GM21423 (cell line): ENCODE measurements around the gene SH3RF1.

Source experiments
- ATAC-seq: cut with Tn5 transposase; IDR thresholded peaks from one replicate; pipeline ENCODE4 v1.9.1; 2021; ENCODE audit warnings: mild to moderate bottlenecking, moderate library complexity; ENCODE audit not compliant: unreplicated experiment

SH3RF1 gene

DNA sequence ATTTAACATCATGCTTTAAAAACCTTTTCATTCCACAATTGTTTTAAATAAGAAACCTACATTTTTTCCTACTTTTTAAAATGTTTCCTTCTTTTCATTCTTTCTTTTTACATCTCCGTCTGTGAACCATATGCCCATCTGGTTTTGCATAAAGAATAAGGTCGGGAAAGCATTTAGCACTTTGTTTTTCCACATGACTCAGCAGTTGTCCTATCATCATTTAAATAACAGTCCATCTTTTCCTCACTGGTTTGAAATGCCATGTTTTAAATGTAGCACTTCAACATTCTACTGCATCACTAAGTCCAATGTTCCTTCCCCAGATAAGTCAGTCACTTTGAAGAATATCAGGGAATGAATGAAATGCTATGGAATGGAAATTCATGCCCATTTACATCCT lies 128.4 kb downstream of the SH3RF1 start:
- ATAC-seq, result no peak

DNA sequence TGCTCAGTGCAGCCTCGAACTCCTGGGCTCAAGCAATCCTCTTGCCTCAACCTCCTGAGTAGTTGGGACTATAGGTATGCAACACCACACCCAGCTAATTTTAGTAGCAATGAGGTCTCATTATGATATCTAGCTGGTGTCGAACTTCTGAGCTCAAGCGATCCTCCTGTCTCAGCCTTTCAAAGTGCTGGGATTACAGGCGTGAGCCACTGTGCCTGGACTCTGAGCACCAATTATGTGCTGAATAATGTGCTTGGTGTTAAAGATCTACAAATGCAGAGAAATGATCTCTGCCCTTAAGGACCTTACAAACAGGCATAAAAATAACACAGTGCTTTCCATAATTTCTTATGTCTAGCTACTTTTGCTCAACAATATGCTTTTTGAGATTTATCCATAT lies 131.7 kb downstream of the SH3RF1 start:
- no peak for ATAC-seq

DNA sequence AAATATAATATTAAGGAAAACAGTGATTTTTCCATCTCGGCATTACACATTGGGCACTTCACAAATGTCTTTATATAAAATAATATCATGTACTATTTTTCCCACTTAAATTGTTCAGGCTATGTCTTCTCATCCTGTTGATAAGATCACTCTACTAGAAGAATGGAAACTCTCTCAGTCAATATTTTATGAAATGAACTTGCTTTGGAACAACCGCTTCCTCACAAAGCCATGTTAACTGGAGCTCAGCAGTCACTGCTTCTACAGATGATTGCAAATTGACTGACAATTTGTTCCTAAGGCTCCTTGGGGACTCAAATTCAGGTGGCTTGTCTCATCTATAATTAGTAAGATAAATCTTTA lies 133.2 kb downstream of the SH3RF1 start:
- no peak for ATAC-seq

DNA sequence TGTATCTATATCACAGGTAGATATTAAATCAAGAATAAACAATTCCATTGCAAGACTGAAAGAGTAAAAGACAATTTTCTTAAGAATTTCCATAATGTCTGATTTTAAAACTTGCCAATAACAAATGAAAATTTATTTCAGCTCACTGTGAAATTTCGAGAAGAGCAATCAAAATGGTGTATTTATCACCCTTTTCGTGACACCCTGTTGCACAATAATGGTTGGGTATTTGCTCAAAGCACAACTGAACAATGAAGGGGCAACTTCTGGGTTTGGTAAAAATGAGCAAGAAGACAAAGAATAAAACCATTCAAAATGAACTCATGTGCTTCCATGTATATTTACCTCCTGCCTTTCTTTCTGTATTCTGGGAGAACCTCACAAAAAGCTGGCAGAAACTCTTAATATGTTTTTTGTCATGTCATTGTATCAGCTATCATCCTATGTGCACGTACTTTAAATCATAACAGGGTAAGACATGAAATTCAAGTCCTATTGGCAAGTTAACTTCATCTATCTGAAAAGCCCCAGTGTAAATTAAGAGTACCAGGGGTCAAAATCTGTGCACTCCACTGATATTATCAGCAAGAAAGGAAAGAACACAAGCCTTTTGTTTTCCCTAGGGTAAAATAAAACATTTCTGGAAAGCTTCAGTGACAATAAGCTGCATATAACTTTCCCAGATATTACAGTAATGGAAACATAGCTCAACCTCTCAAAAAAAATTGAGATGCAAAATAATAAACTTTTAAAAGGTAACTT lies 133.8 kb downstream of the SH3RF1 start:
- no peak for ATAC-seq

DNA sequence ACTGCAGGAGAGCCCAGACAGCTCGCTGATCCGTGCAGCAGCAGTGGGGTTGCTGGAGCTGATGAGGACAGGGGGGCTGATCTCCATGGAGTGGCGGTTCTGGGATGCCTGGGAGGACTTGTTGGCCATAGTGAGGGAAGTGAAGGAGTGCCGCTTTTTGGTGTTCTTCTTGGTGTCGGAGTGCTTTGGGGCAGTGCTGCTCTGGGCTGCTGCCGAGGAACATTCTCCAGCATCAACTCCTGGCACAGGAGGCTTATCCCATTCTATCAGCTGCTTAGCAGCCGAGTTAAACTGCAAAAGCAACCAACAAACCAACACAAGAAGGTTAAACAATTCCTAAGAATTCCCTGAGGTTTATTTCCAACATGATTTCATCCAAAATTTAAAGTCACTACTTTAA lies 134.4 kb downstream of the SH3RF1 start:
- no peak for ATAC-seq

DNA sequence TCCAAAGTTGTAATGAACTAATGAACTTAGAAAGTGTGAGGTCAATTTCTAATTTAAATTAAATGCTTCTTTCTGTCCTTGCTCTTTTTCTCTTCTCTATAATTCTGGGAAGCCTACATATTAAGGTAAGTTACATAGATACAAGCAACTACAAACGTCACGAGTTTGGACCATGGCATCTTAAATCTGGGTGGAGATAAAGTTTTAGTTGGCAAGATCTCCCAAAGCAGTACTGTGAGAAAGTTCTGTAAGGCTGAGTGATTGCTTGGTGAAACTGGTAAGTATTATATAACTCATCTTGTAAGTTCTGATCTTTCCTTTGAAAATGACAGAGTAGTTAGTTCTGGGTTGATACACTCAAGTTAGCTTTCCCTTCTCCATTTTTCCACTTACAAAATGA lies 135.0 kb downstream of the SH3RF1 start:
- no peak for ATAC-seq

DNA sequence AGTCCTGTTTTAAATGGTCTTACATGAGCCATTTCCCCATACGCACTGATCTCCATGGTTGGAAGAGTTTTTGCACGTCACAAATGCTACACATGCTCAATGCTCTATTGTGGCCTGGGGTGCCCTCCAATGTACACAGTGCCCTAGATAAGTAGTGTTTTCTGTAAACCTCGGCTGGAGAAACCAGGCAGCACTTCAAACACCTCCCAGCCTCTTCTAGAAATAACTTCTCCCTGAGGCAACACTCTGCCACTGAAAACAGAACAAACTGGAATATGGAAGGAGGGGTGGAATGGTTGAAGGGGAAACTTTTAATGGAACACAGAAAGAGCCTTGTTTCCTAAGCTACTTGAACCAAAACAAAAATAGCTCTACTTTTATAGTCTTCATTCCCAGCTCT lies 136.8 kb downstream of the SH3RF1 start:
- ATAC-seq, result no peak

DNA sequence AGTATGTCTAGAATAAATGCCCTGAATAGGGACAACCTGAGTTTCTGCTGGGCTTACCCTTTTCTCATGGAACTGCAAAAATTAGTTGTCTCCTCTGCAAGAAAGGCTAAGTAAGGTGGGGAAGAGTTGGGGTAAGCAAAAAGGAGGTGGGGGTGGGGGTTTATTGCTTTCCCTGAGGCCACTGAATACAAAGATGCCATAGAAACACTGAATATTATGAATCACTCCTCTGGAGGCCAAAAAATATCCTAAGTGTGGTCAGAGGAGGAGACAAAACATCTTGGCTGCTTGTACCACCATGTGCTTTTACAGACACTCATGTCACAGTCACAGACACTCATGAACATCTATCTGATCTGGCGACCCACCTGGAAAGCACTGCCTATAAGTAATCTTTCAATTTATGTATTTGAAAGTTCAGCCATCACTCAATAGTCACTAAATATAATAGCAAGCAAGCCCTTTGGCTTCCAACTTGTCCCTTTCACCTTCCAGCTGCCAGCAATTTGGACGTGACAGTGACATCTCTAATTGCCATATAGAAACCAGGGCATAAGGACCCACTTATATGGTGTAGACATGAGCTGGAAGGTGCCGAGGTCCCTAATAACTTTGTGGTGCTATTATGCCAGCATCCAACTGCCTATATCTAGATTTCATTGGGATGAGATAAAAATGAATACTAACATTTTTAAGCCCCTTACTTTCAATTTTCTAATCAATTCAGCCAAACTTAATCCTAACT lies 138.0 kb downstream of the SH3RF1 start:
- ATAC-seq, result no peak

DNA sequence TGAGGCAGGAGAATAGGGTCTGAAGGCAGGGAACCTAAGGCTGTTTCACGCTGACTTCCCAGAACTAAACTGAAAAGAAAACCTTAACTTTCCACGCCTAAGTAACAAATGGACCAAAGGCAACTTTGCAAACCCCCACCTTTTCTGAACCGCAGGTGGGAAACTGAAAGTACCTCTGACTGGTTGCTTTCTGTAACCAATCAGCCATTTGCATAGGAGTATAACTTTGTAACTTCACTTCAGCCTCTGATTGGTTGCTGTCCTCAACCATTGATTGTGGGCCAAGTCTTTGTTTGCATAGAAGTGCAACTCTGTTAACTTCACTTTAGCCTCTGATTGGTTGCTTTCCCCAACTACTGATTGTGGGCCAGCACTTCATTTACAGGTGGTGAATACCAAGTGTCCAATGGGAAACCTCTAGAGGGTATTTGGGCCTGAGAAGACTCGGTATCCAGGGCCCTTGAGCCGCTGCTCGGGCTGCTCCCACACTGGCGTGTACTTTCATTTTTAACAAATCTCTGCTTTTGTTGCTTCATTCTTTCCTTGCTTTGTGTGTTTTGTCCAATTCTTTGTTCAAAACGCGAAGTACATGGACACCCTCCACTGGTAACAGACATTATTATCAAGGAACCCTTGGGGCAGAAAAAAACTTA lies 139.1 kb downstream of the SH3RF1 start:
- no peak for ATAC-seq

DNA sequence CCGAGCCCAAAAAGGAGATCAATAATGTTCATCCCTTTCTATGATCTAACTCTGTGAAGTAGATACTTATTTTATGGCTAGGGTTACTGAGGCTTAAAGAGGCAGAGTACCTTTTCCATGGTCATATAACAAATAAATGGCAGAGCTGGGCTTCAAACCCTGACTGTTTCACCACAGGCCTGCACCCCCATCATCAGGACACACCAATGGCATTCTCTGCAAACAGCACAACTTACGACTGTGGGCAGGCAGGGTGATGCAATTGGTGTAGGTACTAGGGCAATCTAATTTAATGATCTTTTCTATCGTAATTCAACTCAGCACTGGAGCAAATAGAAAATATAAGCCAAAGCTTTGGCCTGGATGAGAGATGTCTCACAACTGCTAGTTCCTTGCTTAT lies 141.9 kb downstream of the SH3RF1 start:
- no peak for ATAC-seq

DNA sequence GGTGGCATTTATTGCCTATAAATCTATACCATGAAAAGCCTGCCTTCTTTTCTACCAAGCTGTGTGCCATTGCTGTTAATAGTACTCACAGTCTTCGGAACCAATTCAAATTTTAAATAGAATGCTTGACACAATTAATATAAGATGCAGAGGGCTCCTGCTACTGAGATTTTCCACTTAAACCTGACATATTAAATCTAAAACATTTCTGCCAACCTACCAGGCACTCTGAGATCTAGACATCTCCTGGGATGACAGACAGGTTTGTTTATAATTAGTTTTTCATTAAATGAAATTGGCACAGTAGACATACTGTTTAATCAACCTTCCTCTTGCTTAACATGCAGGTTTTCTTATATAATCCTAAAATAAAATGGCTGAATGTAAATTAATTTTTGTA lies 143.4 kb downstream of the SH3RF1 start:
- no peak for ATAC-seq

DNA sequence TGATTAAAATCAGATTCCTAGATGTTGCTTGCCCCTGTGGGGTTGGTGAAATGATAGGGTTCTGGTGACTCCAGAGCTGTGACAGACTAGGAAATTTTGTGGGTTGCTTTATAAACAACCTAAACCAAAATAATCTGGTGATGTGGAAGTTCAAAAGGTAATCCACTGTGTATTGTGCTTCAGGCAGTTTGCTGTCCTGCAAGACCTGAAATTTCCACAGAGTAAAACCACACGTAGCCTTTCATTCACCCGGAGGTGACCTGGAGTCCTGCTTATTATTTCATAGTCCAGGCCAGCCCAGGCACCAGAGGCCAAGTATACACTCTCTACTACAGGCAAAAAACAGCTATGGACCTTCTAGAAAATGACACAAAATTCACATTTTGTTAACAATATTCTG lies 146.1 kb downstream of the SH3RF1 start:
- no peak for ATAC-seq

DNA sequence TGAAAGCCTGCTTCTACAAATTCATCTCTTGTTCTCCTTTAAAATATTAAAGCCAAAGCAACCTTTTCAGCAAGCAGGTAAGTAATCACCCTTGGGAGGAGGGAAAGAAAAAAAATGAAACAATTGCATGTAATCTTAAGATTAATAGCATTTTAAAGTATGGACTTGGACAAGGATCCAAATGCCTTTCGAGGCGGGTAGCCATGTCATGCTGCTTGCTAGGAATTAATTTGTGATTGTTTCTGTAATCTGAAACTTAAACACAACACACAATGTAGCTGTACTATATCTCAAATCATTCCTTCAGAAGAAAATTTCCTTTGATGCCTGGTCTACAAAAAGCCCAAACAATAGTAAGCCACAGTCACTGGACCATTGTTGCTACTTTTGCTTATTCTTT lies 148.3 kb downstream of the SH3RF1 start:
- no peak for ATAC-seq

DNA sequence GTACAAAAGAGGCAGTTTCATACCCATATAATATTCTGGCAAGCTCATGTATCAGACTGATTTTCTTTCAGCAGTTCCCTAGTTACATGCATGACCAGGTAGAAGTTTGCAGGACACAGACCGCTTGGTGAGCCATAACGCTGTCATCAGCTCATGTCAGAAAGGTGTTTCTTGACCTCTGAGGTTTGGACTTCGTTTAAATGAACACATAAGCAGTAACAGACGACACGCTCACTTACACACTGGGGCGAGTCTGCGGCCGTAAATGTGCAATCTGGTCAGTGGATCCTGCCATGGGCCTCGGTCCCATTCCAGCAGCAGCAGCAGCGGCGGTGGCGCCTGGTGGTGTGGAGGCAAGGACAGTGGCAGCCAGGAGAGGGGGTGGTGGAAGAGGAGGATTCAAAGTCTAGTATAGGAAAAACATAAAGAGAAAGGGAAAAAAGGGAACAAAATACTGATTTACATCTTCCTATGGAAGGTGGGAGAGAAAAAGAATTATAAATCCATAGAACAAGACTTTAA lies 148.8 kb downstream of the SH3RF1 start:
- no peak for ATAC-seq

DNA sequence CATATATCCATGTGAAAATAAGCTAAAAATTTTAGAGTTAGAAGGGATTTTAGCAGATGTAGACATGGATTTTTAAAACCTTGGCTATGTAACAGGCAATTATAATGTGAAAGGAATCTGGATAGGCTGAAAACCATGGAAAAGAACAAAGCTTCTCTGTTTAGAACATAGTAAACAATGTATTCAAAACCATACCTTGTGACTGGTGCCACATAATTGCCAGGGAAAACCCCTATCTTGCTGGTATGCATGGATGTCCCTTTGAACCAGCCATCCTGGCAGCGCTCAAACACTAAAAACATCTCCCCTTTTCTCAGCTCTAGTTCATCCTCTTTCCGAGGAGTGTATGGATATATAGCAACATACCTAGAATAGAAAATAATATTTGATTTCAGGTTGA lies 150.1 kb downstream of the SH3RF1 start:
- no peak for ATAC-seq

DNA sequence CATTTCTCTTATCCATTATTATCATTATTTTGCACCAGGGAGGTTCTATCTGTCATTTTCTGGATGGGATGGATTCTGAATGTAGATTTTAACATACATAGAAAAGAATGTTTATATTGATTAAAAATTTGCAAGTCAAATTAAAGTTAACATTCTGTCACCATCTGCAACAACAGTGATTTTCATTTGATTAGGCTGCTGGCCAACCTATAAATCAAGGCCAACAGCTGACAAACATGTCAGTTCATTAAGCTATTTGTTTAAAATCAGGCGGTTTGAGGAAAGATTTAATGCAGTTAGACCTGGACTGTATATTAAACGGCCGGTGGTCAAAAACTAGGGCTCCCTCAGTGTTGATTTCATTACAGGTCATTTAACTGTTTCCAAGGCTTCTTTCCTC lies 151.2 kb downstream of the SH3RF1 start:
- no peak for ATAC-seq

DNA sequence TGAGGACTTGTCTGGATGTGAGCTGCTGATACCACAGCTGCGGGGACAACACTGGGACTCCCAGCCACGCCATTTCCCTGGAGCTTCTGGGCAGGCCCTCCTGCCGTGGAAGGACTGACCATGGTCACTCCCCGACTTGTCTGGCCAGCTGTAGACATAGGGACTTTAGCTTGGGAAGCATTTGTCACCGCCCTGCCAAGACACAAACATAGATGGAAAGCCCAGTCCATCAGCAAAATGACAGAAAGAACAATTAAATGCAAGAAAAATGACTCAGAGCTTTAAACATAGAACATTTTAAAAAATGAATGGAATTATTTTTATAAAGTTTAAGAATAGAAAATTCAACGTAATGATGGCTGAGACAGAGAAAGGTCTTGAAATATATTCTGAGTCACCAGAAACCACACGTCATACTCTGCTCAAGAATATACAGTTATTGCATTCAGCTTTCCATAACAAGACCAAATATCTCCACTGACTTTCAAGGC lies 153.1 kb downstream of the SH3RF1 start:
- ATAC-seq, result no peak

DNA sequence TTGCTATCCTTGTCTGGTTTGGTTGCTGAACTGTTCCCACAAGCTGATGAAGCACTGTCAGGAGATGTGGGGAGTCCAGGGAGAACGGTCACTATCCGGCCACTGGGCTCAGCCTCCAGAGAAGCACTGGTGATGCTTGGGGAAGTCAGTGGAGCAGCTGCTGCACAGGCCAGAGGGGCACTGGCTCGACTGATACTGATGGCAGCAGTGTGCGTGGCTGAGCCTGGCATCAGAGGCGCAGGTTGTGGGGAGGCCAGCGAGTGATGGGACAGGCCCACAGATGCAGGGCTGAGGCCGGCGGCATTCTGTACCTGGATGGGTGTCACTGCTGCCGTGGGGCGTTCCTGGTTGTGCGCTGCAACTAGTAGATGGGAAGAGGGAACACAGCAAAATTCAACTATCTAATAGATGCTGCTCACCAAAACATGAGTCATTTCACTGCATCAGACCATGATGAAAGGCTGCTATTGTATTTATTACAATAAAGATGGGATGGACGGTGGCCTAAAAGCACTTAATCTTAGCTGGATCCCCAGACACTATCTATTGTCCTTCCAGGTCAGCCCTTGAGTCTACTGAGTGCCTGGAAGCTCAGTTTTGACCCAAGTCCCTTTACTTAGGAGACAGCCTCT lies 154.4 kb downstream of the SH3RF1 start:
- ATAC-seq, result no peak

DNA sequence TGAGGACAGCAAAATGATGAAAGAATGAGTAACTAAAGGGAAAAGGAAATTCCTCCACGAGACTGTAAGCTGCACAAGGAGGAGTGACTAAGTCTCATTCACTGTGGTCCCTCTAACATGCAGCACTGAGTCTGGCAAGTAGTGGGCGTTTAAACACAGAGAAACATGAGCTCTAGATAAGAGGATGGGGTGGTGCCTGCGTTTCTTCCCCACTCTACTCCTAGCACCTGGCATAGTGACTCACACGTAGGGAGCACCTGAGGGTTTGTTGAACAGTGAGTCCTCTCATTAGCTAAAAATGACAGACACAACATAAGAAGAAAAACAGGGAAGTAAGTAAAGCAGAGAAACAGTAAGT lies 154.9 kb downstream of the SH3RF1 start:
- ATAC-seq, result no peak

DNA sequence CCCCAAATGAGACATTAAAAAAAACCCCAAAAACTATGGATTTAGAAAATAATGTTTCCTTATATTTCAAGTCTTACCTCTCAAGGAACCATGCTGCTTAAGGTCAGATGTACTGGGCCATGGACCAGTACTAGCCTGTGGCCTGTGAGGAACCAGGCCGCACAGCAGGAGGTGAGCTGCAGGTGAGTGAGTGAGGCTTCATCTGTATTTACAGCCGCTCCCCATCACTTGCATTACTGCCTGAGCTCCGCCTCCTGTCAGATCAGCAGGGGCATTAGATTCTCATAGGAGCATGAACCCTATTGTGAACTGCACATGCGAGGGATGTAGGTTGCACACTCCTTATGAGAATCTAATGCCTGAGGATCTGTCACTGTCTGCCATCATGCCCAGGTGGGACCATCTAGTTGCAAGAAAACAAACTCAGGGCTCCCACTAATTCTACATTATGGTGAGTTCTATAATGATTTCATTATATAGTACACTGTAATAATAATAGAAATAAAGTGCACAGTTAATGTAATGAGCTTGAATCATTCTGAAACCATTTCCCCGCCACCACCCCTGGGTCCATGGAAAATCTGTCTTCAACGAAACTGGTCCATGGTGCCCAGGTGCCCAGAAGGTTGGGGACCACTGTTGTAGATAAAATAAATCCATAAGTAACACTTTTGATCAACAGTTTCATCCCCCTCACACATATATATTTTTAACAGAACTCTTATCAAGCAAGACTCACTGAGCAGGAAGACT lies 155.4 kb downstream of the SH3RF1 start:
- ATAC-seq, result no peak
